ENCODE results near the gene CNTN4. TPM values are rescaled to one million over a fixed set of nuclear protein-coding genes. Genes with fewer than 3 reads are reported as not detected.

The CNTN4 gene
- total RNA-seq, 1 donor = under 0.01 TPM

GRCh38 chr3:3087279-3087678, 988.6 kb downstream of the CNTN4 start:
- Histone ChIP-seq H3K9me3 (ENCODE audit: low read depth, low read length) (no peaks in the 10 kb centered on the region), H3K4me3 (ENCODE audit: insufficient read depth, low read length) (no peak overlapping the region), H3K4me2 (ENCODE audit: insufficient read depth, low read length) (no peak overlapping the region), H3K4me1 (ENCODE audit: insufficient read depth, low read length) (no peaks in the 10 kb centered on the region), H4K20me1 (ENCODE audit: insufficient read depth, low read length) (no peaks in the 10 kb centered on the region), H3K79me2 (ENCODE audit: insufficient read depth, low read length) (no peaks in the 10 kb centered on the region), H3K27ac (ENCODE audit: low read depth, low read length) (no peak overlapping the region), H2AFZ (ENCODE audit: low read length) (no peak overlapping the region), H3K27me3 (ENCODE audit: insufficient read depth, low read length) (no peaks in the 10 kb centered on the region), H3K36me3 (ENCODE audit: insufficient read depth, low read length) (no peaks in the 10 kb centered on the region)
- no peak for DNase-seq (ENCODE audit: insufficient read length, low spot score, missing footprints)
- TF ChIP-seq CTCF (IDR thresholded peaks at IDR 0.05; ENCODE audit: extremely low read depth, low read depth, low read length) = no peak

GRCh38 chr3:3087716-3088465, 989.2 kb downstream of the CNTN4 start:
- Histone ChIP-seq H3K4me2 (ENCODE audit: insufficient read depth, low read length) (no peak overlapping the region), H4K20me1 (ENCODE audit: insufficient read depth, low read length) (no peaks in the 10 kb centered on the region), H3K27me3 (ENCODE audit: insufficient read depth, low read length) (no peaks in the 10 kb centered on the region), H3K4me1 (ENCODE audit: insufficient read depth, low read length) (no peaks in the 10 kb centered on the region), H2AFZ (ENCODE audit: low read length) (no peak overlapping the region), H3K9me3 (ENCODE audit: low read depth, low read length) (no peaks in the 10 kb centered on the region), H3K27ac (ENCODE audit: low read depth, low read length) (no peak overlapping the region), H3K36me3 (ENCODE audit: insufficient read depth, low read length) (no peaks in the 10 kb centered on the region), H3K79me2 (ENCODE audit: insufficient read depth, low read length) (no peaks in the 10 kb centered on the region), H3K4me3 (ENCODE audit: insufficient read depth, low read length) (no peak overlapping the region)
- no peak for DNase-seq (ENCODE audit: insufficient read length, low spot score, missing footprints)
- no peak for TF ChIP-seq CTCF (IDR thresholded peaks at IDR 0.05; ENCODE audit: extremely low read depth, low read depth, low read length)

- H3K4me1 ChIP-seq (ENCODE audit: insufficient read depth, low read length) = no peaks in the 10 kb centered on the region
- H3K27ac ChIP-seq (ENCODE audit: low read depth, low read length) = no peak overlapping the region
- no peaks in the 10 kb centered on the region for H3K79me2 ChIP-seq (ENCODE audit: insufficient read depth, low read length)
- no peak overlapping the region for H3K4me3 ChIP-seq (ENCODE audit: insufficient read depth, low read length)
- no peak for TF ChIP-seq CTCF (IDR thresholded peaks at IDR 0.05; ENCODE audit: extremely low read depth, low read depth, low read length)
- no peaks in the 10 kb centered on the region for H3K36me3 ChIP-seq (ENCODE audit: insufficient read depth, low read length)
- H3K9me3 ChIP-seq (ENCODE audit: low read depth, low read length) = no peaks in the 10 kb centered on the region
- no peaks in the 10 kb centered on the region for H4K20me1 ChIP-seq (ENCODE audit: insufficient read depth, low read length)
- H3K4me2 ChIP-seq (ENCODE audit: insufficient read depth, low read length) = no peak overlapping the region
- H3K27me3 ChIP-seq (ENCODE audit: insufficient read depth, low read length) = no peaks in the 10 kb centered on the region
- peak; percentile 13 for DNase-seq (ENCODE audit: insufficient read length, low spot score, missing footprints)
- H2AFZ ChIP-seq (ENCODE audit: low read length) = no peak overlapping the region
Measured at GRCh38 chr3:3089017-3089416, 990.4 kb downstream of the CNTN4 start.

- no peaks in the 10 kb centered on the region for H3K79me2 ChIP-seq (ENCODE audit: insufficient read depth, low read length)
- no peak overlapping the region for H3K4me2 ChIP-seq (ENCODE audit: insufficient read depth, low read length)
- no peak overlapping the region for H3K27ac ChIP-seq (ENCODE audit: low read depth, low read length)
- H3K36me3 ChIP-seq (ENCODE audit: insufficient read depth, low read length) = no peaks in the 10 kb centered on the region
- no peaks in the 10 kb centered on the region for H3K4me1 ChIP-seq (ENCODE audit: insufficient read depth, low read length)
- H3K4me3 ChIP-seq (ENCODE audit: insufficient read depth, low read length) = no peak overlapping the region
- no peaks in the 10 kb centered on the region for H4K20me1 ChIP-seq (ENCODE audit: insufficient read depth, low read length)
- H3K9me3 ChIP-seq (ENCODE audit: low read depth, low read length) = no peaks in the 10 kb centered on the region
- TF ChIP-seq CTCF (IDR thresholded peaks at IDR 0.05; ENCODE audit: extremely low read depth, low read depth, low read length) = no peak
- H2AFZ ChIP-seq (ENCODE audit: low read length) = no peak overlapping the region
- no peaks in the 10 kb centered on the region for H3K27me3 ChIP-seq (ENCODE audit: insufficient read depth, low read length)
- no peak for DNase-seq (ENCODE audit: insufficient read length, low spot score, missing footprints)
Measured at GRCh38 chr3:3097958-3098357, 999.3 kb downstream of the CNTN4 start.

All from osteoblast (primary cell).